Liver (tissue), 9 donors: Measurements from ENCODE around the gene TMEM135. TPM values are rescaled to one million over a fixed set of nuclear protein-coding genes. Genes with fewer than 3 reads are reported as not detected.

Experiments used
- DNase-seq: peaks from one replicate; pipeline ENCODE4 v3.0.0-alpha.2; 2017; ENCODE audit warnings: low spot score
- H3K27ac ChIP-seq, 2 donors: one replicate each; pipeline ENCODE4 v1.7.0; 2013; ENCODE audit warnings: inconsistent platforms in 2 of 2, low read length in 2 of 2, control low read depth in 1 of 2, low read depth in 1 of 2, mild to moderate bottlenecking in 1 of 2
- H3K27me3 ChIP-seq, 4 donors: one replicate each; pipeline versions ENCODE4 v1.6.1 to v1.7.0; 2013; ENCODE audit warnings: low read length in 3 of 4, inconsistent platforms in 1 of 4, mild to moderate bottlenecking in 1 of 4, moderate library complexity in 1 of 4; ENCODE audit not compliant: control insufficient read depth in 4 of 4, insufficient read depth in 4 of 4
- H3K36me3 ChIP-seq, 4 donors: one replicate each; pipeline versions ENCODE4 v1.6.1 to v1.7.0; 2013; ENCODE audit warnings: low read length in 3 of 4, mild to moderate bottlenecking in 3 of 4, low read depth in 1 of 4, moderate library complexity in 1 of 4; ENCODE audit not compliant: control insufficient read depth in 4 of 4, insufficient read depth in 3 of 4
- H3K4me1 ChIP-seq, 4 donors: one replicate each; pipeline versions ENCODE4 v1.6.1 to v1.7.0; 2013; ENCODE audit warnings: low read length in 3 of 4, mild to moderate bottlenecking in 3 of 4, moderate library complexity in 1 of 4; ENCODE audit not compliant: control insufficient read depth in 4 of 4, insufficient read depth in 4 of 4
- H3K4me3 ChIP-seq, 3 donors: one replicate each; pipeline versions ENCODE4 v1.6.1 to v1.7.0; 2013; ENCODE audit warnings: low read length in 3 of 3, control low read depth in 1 of 3, low read depth in 1 of 3, mild to moderate bottlenecking in 1 of 3
- H3K9ac ChIP-seq, 2 donors: one replicate each; pipeline ENCODE4 v1.7.0; 2013; ENCODE audit warnings: low read length in 2 of 2, mild to moderate bottlenecking in 2 of 2, moderate library complexity in 2 of 2, control low read depth in 1 of 2, low read depth in 1 of 2
- H3K9me3 ChIP-seq, 4 donors: one replicate each; pipeline versions ENCODE4 v1.6.1 to v1.7.0; 2013; ENCODE audit warnings: low read length in 3 of 4; ENCODE audit not compliant: control insufficient read depth in 4 of 4
- ATF3 ChIP-seq: IDR thresholded peaks from 2 replicates; pipeline ENCODE4 v1.6.1; 2016; ENCODE audit warnings: antibody characterized with exemption
- CTCF ChIP-seq: fragments of 150-350 bp; IDR thresholded peaks from 2 replicates; pipeline ENCODE4 v1.5.1; 2017; ENCODE audit warnings: improper control_type of control experiment, low read depth, low read length; ENCODE audit not compliant: missing input control
- HNF4A ChIP-seq, 2 donors: conservative IDR thresholded peaks; 2 replicates each; pipeline ENCODE4 v1.6.1; 2016; ENCODE audit warnings: antibody characterized with exemption in 2 of 2, mild to moderate bottlenecking in 2 of 2
- MAX ChIP-seq: IDR thresholded peaks from 2 replicates; pipeline ENCODE4 v1.6.1; 2016; ENCODE audit warnings: antibody characterized with exemption
- NR2F2 ChIP-seq: IDR thresholded peaks from 2 replicates; pipeline ENCODE4 v1.6.1; 2016; ENCODE audit warnings: antibody characterized with exemption
- RAD21 ChIP-seq, 2 donors: IDR thresholded peaks; 2 replicates each; pipeline ENCODE4 v1.6.1; 2016; ENCODE audit warnings: antibody characterized with exemption in 2 of 2, mild to moderate bottlenecking in 2 of 2
- RXRA ChIP-seq, 2 donors: IDR thresholded peaks; 2 replicates each; pipeline ENCODE4 v1.6.1; 2017 to 2018; ENCODE audit warnings: antibody characterized with exemption in 2 of 2, mild to moderate bottlenecking in 1 of 2
- SP1 ChIP-seq: IDR thresholded peaks from 2 replicates; pipeline ENCODE4 v1.6.1; 2018; ENCODE audit warnings: antibody characterized with exemption, mild to moderate bottlenecking
- TAF1 ChIP-seq: conservative IDR thresholded peaks from 2 replicates; pipeline ENCODE4 v1.6.1; 2016; ENCODE audit warnings: antibody characterized with exemption, mild to moderate bottlenecking
- ZBTB33 ChIP-seq: IDR thresholded peaks from 2 replicates; pipeline ENCODE4 v1.6.1; 2016; ENCODE audit warnings: antibody characterized with exemption
- WGBS: extraction: QIAGEN DNeasy Blood & Tissue Kit; methylation state at CpG from one replicate; pipeline ENCODE4 v1.1.7; 2013; 5-methylcytosine and 5-hydroxymethylcytosine counted together
- polyA plus RNA-seq, 2 donors: library from polyadenylated mRNA; stranded (reverse) in 1 of 2; unstranded in 1 of 2; fragments of 200-250 nt in 1 of 2; fragments of >200 nt in 1 of 2; fragmentation: Nextera tagmentation in 1 of 2; extraction: Ambion mirVana in 1 of 2; gene quantifications; one replicate each; pipeline versions ENCODE4 v1.2.1 to v1.2.3, GENCODE V29; 2013 to 2015
- total RNA-seq, 2 donors: library from RNA; depleted of rRNA; stranded (reverse); fragments of >200 nt; gene quantifications; one replicate each; pipeline ENCODE4 v1.2.3, GENCODE V29; 2014
- donor health status: healthy.
- donor health status: healthy.
- donor health status: healthy.
- donor health status: healthy.
- donor health status: healthy.

TMEM135 gene
- total and polyA plus RNA-seq, 4 donors, result 10.0 to 38.9 (median 23.5) TPM

GRCh38 chr11:87322568-87322967, 284.8 kb downstream of the TMEM135 start (continued):
- no peak for TF ChIP-seq RAD21 (IDR thresholded peaks at IDR 0.05)
- no peak for TF ChIP-seq MAX
- no peak for TF ChIP-seq RXRA (IDR thresholded peaks at IDR 0.05)
- TF ChIP-seq ZBTB33, result no peak
- no peak for TF ChIP-seq SP1

- Histone ChIP-seq H3K27ac (no peak overlapping the region), H3K4me3 (no peak overlapping the region), H3K9ac (no peak overlapping the region), H3K36me3 (peaks cover 0 to 9% (median 5%) of the 10 kb centered on the region in 4 donors), H3K9me3 (no peaks in the 10 kb centered on the region), H3K4me1 (no peaks in the 10 kb centered on the region), H3K27me3 (no peaks in the 10 kb centered on the region)
- WGBS, result 92% methylated on average over 5 of the region's 5 CpGs
- TF ChIP-seq ZBTB33, result no peak
- TF ChIP-seq RXRA (IDR thresholded peaks at IDR 0.05), result no peak
- TF ChIP-seq SP1, result no peak
- no peak for TF ChIP-seq HNF4A (conservative IDR thresholded peaks at IDR 0.05)
- no peak for TF ChIP-seq CTCF
- no peak for TF ChIP-seq TAF1
- no peak for TF ChIP-seq NR2F2
- DNase-seq, result no peak
Observed at GRCh38 chr11:87323899-87324298, 286.2 kb downstream of the TMEM135 start.

- no peak overlapping the region for H3K27ac ChIP-seq
- H3K4me3 ChIP-seq, result no peak overlapping the region
- peaks cover 0 to 6% (median 5%) of the 10 kb centered on the region in 4 donors for H3K36me3 ChIP-seq
- H3K9me3 ChIP-seq, result no peaks in the 10 kb centered on the region
- H3K9ac ChIP-seq, result no peak overlapping the region
- no peaks in the 10 kb centered on the region for H3K27me3 ChIP-seq
- H3K4me1 ChIP-seq, result no peaks in the 10 kb centered on the region
- DNase-seq, result no peak
- TF ChIP-seq ATF3, result no peak
- TF ChIP-seq NR2F2, result no peak
- TF ChIP-seq TAF1, result no peak
Observed at GRCh38 chr11:87324817-87325489, 287.2 kb downstream of the TMEM135 start.
